ENCODE measurements around the gene CRYL1. TPM values are rescaled to one million over a fixed set of nuclear protein-coding genes. Genes with fewer than 3 reads are reported as not detected.
A peak's percentile ranks its signal among the peaks of the same experiment; 100 is the strongest.

The CRYL1 gene
- total RNA-seq, 3 donors from 2014 or later (not counting 1 experiment from before 2014, with no cell fraction given) = 13.4 to 15.8 (median 14.9) TPM

DNA sequence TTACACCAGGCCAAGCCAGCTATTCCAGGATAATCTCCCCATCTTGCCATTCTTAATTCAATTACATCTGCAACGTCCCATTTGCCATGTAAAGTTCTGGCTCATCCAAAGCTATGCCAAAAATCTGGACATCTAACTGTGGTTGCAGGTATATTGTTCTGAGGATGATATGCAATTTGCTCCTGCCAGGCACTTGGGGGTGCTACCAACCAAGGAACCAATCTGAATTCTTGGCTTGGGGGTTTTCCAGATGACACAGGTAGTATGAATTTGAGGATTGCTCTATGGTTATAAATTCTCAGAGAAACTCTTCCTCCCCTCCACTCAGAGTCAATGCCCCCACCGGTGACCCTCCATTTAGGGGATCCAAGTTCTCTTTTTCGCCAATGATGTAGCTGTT lies 33.0 kb downstream of the CRYL1 start:
- Mint-ChIP-seq H3K9me3 (no peaks in the 10 kb centered on the region), H3K36me3 (no peaks in the 10 kb centered on the region), H3K4me1 (peaks cover 0 to 9% of the 10 kb centered on the region in 2 donors), H3K27me3 (ENCODE audit: low read depth in 2 of 2) (no peaks in the 10 kb centered on the region), H3K27ac (no peak overlapping the region), H3K4me3 (no peak overlapping the region)
- no peaks in the 10 kb centered on the region for H3K4me1 ChIP-seq (ENCODE audit: control insufficient read depth, insufficient read depth, low read length)
- H3K9me3 ChIP-seq (ENCODE audit: control insufficient read depth, insufficient read depth, low read length) = no peaks in the 10 kb centered on the region
- intact Hi-C loops (cut with micrococcal nuclease) = no loop called here
- ATAC-seq (no peak), DNase-seq (peak in 1 of 2 donors; percentile 71)
- H3K27me3 ChIP-seq (ENCODE audit: control insufficient read depth, insufficient read depth, low read length) = no peaks in the 10 kb centered on the region
- WGBS (ENCODE audit: insufficient coverage) = 76% methylated on average over 3 of the region's 3 CpGs
- TF ChIP-seq, protein P1, sequence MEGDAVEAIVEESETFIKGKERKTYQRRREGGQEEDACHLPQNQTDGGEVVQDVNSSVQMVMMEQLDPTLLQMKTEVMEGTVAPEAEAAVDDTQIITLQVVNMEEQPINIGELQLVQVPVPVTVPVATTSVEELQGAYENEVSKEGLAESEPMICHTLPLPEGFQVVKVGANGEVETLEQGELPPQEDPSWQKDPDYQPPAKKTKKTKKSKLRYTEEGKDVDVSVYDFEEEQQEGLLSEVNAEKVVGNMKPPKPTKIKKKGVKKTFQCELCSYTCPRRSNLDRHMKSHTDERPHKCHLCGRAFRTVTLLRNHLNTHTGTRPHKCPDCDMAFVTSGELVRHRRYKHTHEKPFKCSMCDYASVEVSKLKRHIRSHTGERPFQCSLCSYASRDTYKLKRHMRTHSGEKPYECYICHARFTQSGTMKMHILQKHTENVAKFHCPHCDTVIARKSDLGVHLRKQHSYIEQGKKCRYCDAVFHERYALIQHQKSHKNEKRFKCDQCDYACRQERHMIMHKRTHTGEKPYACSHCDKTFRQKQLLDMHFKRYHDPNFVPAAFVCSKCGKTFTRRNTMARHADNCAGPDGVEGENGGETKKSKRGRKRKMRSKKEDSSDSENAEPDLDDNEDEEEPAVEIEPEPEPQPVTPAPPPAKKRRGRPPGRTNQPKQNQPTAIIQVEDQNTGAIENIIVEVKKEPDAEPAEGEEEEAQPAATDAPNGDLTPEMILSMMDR (IDR thresholded peaks at IDR 0.05) = no peak
- H3K27ac ChIP-seq (ENCODE audit: low read length) = no peak overlapping the region
- no peaks in the 10 kb centered on the region for H3K36me3 ChIP-seq (ENCODE audit: control insufficient read depth, insufficient read depth, low read length)
- H3K4me3 ChIP-seq (ENCODE audit: low read length) = no peak overlapping the region

DNA sequence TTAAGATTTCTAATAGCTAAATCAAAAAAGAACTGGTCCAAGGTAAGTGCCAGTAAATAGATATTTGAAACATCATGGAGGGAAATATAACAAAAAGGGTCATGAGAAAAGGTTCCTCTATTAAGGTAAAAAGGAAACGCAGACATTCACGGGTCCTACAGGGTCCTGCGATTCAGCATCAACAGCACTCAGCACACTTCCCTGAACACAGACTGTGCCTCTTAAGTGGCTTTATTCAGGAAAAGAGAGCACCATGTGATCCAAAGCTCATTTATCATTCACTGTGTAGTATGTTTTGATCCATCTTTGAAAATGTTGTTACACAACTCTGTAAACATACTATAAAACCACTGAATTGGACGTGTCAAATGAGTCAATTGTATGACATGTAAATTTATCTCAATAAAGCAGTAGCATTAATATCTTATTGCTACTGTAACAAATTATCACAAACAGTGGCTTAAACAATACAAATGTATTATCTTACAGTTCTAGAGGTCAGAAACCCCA lies 33.7 kb downstream of the CRYL1 start:
- intact Hi-C loops (cut with micrococcal nuclease) = no loop called here
- no peaks in the 10 kb centered on the region for H3K36me3 Mint-ChIP-seq
- no peak overlapping the region for H3K27ac Mint-ChIP-seq
- Histone ChIP-seq H3K27me3 (ENCODE audit: control insufficient read depth, insufficient read depth, low read length) (no peaks in the 10 kb centered on the region), H3K9me3 (ENCODE audit: control insufficient read depth, insufficient read depth, low read length) (no peaks in the 10 kb centered on the region), H3K27ac (ENCODE audit: low read length) (no peak overlapping the region), H3K36me3 (ENCODE audit: control insufficient read depth, insufficient read depth, low read length) (no peaks in the 10 kb centered on the region), H3K4me3 (ENCODE audit: low read length) (no peak overlapping the region), H3K4me1 (ENCODE audit: control insufficient read depth, insufficient read depth, low read length) (no peaks in the 10 kb centered on the region)
- H3K27me3 Mint-ChIP-seq (ENCODE audit: low read depth in 2 of 2) = no peaks in the 10 kb centered on the region
- no peak overlapping the region for H3K4me3 Mint-ChIP-seq
- WGBS (ENCODE audit: insufficient coverage) = 44% methylated on average over 3 of the region's 4 CpGs
- DNase-seq = no peak
- ATAC-seq = no peak
- H3K9me3 Mint-ChIP-seq = no peaks in the 10 kb centered on the region
- TF ChIP-seq, protein P1 (IDR thresholded peaks at IDR 0.05) = no peak
- H3K4me1 Mint-ChIP-seq = peaks cover 0 to 9% of the 10 kb centered on the region in 2 donors

DNA sequence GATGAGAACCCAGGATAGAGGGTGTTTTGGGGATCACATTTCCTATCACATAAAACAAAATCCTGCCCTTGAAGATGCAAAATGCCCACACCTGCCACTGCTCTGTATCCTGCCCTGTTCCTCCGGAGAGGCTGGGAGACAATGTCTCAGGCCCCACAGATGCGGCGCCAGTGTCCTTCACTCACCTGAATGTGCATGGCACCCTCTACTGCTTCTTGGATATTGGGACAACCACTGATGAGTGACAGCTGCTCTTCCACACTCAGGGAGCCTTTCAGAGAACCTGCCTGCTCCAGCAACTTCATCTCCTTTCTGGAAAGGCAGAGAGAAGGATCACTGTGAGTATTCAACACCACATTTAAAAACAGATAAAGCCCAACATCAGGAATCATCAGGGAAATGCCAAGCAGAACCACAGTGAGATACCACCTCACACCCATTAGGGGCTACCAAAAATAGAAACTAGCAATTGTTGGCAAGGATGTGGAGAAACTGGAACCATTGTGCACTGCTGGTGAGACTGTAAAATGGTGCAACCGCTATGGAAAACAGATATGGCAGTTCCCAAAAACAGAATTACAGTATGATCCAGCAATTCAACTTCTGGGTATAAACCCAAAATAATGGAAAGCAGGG lies 36.4 kb downstream of the CRYL1 start:
- no peaks in the 10 kb centered on the region for H3K9me3 ChIP-seq (ENCODE audit: control insufficient read depth, insufficient read depth, low read length)
- TF ChIP-seq, protein P1 (IDR thresholded peaks at IDR 0.05) = peak; percentile 24
- H3K4me3 ChIP-seq (ENCODE audit: low read length) = no peak overlapping the region
- ATAC-seq (peak in 2 of 3 donors; percentile 49), DNase-seq (peak in 1 of 2 donors; percentile 77)
- H3K4me1 ChIP-seq (ENCODE audit: control insufficient read depth, insufficient read depth, low read length) = no peaks in the 10 kb centered on the region
- H3K9me3 Mint-ChIP-seq = no peaks in the 10 kb centered on the region
- no peak overlapping the region for H3K27ac Mint-ChIP-seq
- H3K27ac ChIP-seq (ENCODE audit: low read length) = no peak overlapping the region
- H3K4me1 Mint-ChIP-seq = peaks cover 0 to 4% of the 10 kb centered on the region in 2 donors
- 97% methylated on average over 4 of the region's 4 CpGs for WGBS (ENCODE audit: insufficient coverage)
- H3K4me3 Mint-ChIP-seq = no peak overlapping the region
- no peaks in the 10 kb centered on the region for H3K36me3 Mint-ChIP-seq
- no peaks in the 10 kb centered on the region for H3K27me3 Mint-ChIP-seq (ENCODE audit: low read depth in 2 of 2)
- H3K36me3 ChIP-seq (ENCODE audit: control insufficient read depth, insufficient read depth, low read length) = no peaks in the 10 kb centered on the region
- intact Hi-C loops (cut with micrococcal nuclease) = loop anchor here (1.0 to 5.0 kb wide), 2 partner anchors 292 to 307 kb away; no protein-coding TSS in a partner anchor
- no peaks in the 10 kb centered on the region for H3K27me3 ChIP-seq (ENCODE audit: control insufficient read depth, insufficient read depth, low read length)

All from natural killer cell (primary cell).